ENCODE data around the gene TARS1.

TARS1 gene

DNA sequence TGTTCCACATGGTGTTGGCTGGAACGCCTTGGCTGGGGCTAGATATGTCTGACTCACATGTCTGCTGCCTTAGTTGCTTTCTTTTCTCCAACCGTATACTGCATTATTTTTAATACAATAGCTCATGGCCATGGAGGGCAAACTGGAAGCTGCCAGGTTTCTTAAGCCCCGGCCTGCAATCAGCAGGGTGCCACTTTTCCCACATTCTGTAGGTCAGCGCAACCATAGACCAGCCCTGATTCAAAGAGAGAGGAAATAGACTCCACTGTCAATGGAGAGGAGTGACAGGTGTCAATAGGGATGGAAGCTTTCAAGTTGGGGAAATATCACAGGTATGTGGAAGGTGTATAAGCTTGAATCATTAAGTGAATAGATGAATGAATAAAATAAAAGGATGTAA is 60.5 kb downstream of the TARS1 start:
- no peak for TF ChIP-seq EGR1 (IDR thresholded peaks at IDR 0.05)
- TF ChIP-seq TEAD4 (IDR thresholded peaks at IDR 0.05), result no peak
- TF ChIP-seq, protein P1, sequence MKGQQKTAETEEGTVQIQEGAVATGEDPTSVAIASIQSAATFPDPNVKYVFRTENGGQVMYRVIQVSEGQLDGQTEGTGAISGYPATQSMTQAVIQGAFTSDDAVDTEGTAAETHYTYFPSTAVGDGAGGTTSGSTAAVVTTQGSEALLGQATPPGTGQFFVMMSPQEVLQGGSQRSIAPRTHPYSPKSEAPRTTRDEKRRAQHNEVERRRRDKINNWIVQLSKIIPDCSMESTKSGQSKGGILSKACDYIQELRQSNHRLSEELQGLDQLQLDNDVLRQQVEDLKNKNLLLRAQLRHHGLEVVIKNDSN (IDR thresholded peaks at IDR 0.05), result no peak
- no peak for TF ChIP-seq TAF1 (IDR thresholded peaks at IDR 0.05; ENCODE audit: low read depth)
- no peak for TF ChIP-seq FOXM1 (IDR thresholded peaks at IDR 0.05; ENCODE audit: borderline replicate concordance, low read depth)
- no peak for TF ChIP-seq TCF12 (IDR thresholded peaks at IDR 0.05; ENCODE audit: low read depth)
- TF ChIP-seq CREB1 (IDR thresholded peaks at IDR 0.05; ENCODE audit: low read depth), result no peak
- no peak for TF ChIP-seq ZBTB7A (IDR thresholded peaks at IDR 0.05; ENCODE audit: low read depth)
- no peak for TF ChIP-seq CEBPB (IDR thresholded peaks at IDR 0.05)
- no peak for TF ChIP-seq YY1 (IDR thresholded peaks at IDR 0.05; ENCODE audit: low read depth)
- TF ChIP-seq, protein P2, sequence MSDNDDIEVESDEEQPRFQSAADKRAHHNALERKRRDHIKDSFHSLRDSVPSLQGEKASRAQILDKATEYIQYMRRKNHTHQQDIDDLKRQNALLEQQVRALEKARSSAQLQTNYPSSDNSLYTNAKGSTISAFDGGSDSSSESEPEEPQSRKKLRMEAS (IDR thresholded peaks at IDR 0.05), result no peak
- TF ChIP-seq RAD21 (IDR thresholded peaks at IDR 0.05; ENCODE audit: low read depth), result no peak
- TF ChIP-seq EP300 (IDR thresholded peaks at IDR 0.05; ENCODE audit: borderline replicate concordance), result no peak
- no peak for TF ChIP-seq NFIC (IDR thresholded peaks at IDR 0.05)
- TF ChIP-seq, protein P3, sequence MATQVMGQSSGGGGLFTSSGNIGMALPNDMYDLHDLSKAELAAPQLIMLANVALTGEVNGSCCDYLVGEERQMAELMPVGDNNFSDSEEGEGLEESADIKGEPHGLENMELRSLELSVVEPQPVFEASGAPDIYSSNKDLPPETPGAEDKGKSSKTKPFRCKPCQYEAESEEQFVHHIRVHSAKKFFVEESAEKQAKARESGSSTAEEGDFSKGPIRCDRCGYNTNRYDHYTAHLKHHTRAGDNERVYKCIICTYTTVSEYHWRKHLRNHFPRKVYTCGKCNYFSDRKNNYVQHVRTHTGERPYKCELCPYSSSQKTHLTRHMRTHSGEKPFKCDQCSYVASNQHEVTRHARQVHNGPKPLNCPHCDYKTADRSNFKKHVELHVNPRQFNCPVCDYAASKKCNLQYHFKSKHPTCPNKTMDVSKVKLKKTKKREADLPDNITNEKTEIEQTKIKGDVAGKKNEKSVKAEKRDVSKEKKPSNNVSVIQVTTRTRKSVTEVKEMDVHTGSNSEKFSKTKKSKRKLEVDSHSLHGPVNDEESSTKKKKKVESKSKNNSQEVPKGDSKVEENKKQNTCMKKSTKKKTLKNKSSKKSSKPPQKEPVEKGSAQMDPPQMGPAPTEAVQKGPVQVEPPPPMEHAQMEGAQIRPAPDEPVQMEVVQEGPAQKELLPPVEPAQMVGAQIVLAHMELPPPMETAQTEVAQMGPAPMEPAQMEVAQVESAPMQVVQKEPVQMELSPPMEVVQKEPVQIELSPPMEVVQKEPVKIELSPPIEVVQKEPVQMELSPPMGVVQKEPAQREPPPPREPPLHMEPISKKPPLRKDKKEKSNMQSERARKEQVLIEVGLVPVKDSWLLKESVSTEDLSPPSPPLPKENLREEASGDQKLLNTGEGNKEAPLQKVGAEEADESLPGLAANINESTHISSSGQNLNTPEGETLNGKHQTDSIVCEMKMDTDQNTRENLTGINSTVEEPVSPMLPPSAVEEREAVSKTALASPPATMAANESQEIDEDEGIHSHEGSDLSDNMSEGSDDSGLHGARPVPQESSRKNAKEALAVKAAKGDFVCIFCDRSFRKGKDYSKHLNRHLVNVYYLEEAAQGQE (IDR thresholded peaks at IDR 0.05; ENCODE audit: low read depth), result no peak

DNA sequence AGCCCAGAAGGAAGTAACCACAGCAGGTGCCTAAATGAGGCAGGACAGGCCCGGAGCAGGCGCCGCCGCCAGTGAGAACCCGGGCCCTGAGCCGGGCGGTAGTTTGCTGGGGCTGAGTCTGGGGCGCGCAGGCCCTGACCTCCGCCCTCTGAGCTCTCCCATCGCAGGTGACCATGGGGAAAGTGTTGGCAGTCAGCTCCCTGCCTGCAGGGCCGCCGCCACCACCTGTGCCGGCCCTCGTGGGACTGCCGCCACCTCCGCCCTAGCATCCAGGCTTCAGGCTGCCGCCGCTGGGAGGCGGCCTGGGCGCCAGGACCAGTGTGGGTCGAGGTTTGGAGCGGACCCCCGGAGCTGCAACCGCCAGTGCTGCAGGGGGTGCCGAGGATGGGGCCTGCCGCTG is 61.1 kb downstream of the TARS1 start:
- TF ChIP-seq, protein P1 (IDR thresholded peaks at IDR 0.05), result no peak
- no peak for TF ChIP-seq EP300 (IDR thresholded peaks at IDR 0.05; ENCODE audit: borderline replicate concordance)
- TF ChIP-seq, protein P3 (IDR thresholded peaks at IDR 0.05; ENCODE audit: low read depth), result no peak
- no peak for TF ChIP-seq TAF1 (IDR thresholded peaks at IDR 0.05; ENCODE audit: low read depth)
- no peak for TF ChIP-seq EGR1 (IDR thresholded peaks at IDR 0.05)
- TF ChIP-seq ZBTB7A (IDR thresholded peaks at IDR 0.05; ENCODE audit: low read depth), result no peak
- no peak for TF ChIP-seq TCF12 (IDR thresholded peaks at IDR 0.05; ENCODE audit: low read depth)
- TF ChIP-seq FOXM1 (IDR thresholded peaks at IDR 0.05; ENCODE audit: borderline replicate concordance, low read depth), result no peak
- no peak for TF ChIP-seq RAD21 (IDR thresholded peaks at IDR 0.05; ENCODE audit: low read depth)
- TF ChIP-seq, protein P2 (IDR thresholded peaks at IDR 0.05), result no peak
- TF ChIP-seq CEBPB (IDR thresholded peaks at IDR 0.05), result no peak
- no peak for TF ChIP-seq NFIC (IDR thresholded peaks at IDR 0.05)
- TF ChIP-seq CREB1 (IDR thresholded peaks at IDR 0.05; ENCODE audit: low read depth), result no peak

DNA sequence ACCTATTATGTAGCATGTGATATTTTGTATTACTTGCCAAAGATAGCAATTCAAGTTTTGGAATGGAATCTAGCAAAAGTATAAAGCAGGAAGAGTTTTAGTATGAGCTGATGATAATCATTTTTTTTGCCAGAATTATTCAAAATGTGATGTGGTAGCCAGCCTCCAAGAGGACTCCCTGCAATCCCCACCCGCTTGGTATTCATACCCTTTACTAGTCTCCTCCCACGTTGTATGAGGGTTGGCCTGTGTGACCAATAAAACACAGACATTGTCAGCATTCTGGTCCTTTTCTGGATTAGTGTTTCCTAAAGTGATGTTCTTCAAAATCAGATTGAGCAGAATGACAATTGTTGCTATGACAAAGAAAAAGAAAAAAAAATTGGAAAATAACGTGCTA is 63.8 kb downstream of the TARS1 start:
- no peak for TF ChIP-seq EGR1 (IDR thresholded peaks at IDR 0.05)
- TF ChIP-seq TCF12 (IDR thresholded peaks at IDR 0.05; ENCODE audit: low read depth), result no peak
- TF ChIP-seq ZBTB7A (IDR thresholded peaks at IDR 0.05; ENCODE audit: low read depth), result no peak
- TF ChIP-seq, protein P2 (IDR thresholded peaks at IDR 0.05), result no peak
- TF ChIP-seq CREB1 (IDR thresholded peaks at IDR 0.05; ENCODE audit: low read depth), result no peak
- TF ChIP-seq EP300 (IDR thresholded peaks at IDR 0.05; ENCODE audit: borderline replicate concordance), result no peak

DNA sequence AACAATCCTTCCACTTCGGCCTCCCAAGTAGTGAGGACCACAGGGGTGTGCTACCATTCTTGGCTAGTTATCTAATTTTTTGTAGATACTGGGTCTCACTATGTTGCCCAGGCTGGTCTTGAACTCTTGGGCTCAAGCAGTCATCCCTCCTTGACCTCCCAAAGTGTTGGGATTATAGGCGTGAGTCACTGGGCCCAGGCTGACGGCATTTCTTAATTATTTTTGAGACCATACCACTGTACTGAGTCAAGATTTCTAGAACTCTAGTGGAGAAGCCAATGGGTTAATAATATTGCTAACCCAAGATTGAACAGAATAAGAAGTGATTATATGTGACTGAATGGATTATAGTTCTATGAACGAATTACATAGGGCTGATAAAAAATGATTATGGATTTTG is 66.7 kb downstream of the TARS1 start:
- TF ChIP-seq FOXM1 (IDR thresholded peaks at IDR 0.05; ENCODE audit: borderline replicate concordance, low read depth) (no peak), TCF12 (IDR thresholded peaks at IDR 0.05; ENCODE audit: low read depth) (no peak), YY1 (IDR thresholded peaks at IDR 0.05; ENCODE audit: low read depth) (no peak), NFIC (IDR thresholded peaks at IDR 0.05) (no peak), CEBPB (IDR thresholded peaks at IDR 0.05) (no peak), EGR1 (IDR thresholded peaks at IDR 0.05) (no peak), CREB1 (IDR thresholded peaks at IDR 0.05; ENCODE audit: low read depth) (no peak), TAF1 (IDR thresholded peaks at IDR 0.05; ENCODE audit: low read depth) (no peak), EP300 (IDR thresholded peaks at IDR 0.05; ENCODE audit: borderline replicate concordance) (no peak), ZBTB7A (IDR thresholded peaks at IDR 0.05; ENCODE audit: low read depth) (no peak), RAD21 (IDR thresholded peaks at IDR 0.05; ENCODE audit: low read depth) (no peak), TEAD4 (IDR thresholded peaks at IDR 0.05) (no peak)
- TF ChIP-seq, protein P1 (IDR thresholded peaks at IDR 0.05), result no peak
- TF ChIP-seq, protein P2 (IDR thresholded peaks at IDR 0.05), result no peak
- TF ChIP-seq, protein P3 (IDR thresholded peaks at IDR 0.05; ENCODE audit: low read depth), result no peak
